Fibroblast of the aortic adventitia (primary cell): ENCODE results near the gene S100A13. TPM values are rescaled to one million over a fixed set of nuclear protein-coding genes. Genes with fewer than 3 reads are reported as not detected.

Experiments used
- DNase-seq: peaks from one replicate; pipeline ENCODE4 v3.0.0-alpha.2; 2010; ENCODE audit warnings: low read depth
- H3K4me3 ChIP-seq: 2 replicates; pipeline ENCODE4 v1.5.1; 2011; ENCODE audit warnings: low read depth, mild to moderate bottlenecking, control low read depth, low read length, moderate library complexity
- total RNA-seq: library from RNA; depleted of rRNA; stranded (reverse); fragments of >200 nt; gene quantifications from 2 replicates; pipeline ENCODE4 v1.2.3, GENCODE V29; 2012; ENCODE audit warnings: low replicate concordance
- TF ChIP-seq, protein P1 (sequence below): IDR thresholded peaks from 2 replicates; pipeline ENCODE4 v1.5.1; 2011; ENCODE audit warnings: mild to moderate bottlenecking, low read length, control low read depth, inconsistent platforms; ENCODE audit not compliant: insufficient read depth

The S100A13 gene
- total RNA-seq, 1 donor: 220 TPM

GRCh38 chr1:153626477-153626903 lies 815 bp downstream of the S100A13 start:
- no peak for DNase-seq
- TF ChIP-seq, protein P1, sequence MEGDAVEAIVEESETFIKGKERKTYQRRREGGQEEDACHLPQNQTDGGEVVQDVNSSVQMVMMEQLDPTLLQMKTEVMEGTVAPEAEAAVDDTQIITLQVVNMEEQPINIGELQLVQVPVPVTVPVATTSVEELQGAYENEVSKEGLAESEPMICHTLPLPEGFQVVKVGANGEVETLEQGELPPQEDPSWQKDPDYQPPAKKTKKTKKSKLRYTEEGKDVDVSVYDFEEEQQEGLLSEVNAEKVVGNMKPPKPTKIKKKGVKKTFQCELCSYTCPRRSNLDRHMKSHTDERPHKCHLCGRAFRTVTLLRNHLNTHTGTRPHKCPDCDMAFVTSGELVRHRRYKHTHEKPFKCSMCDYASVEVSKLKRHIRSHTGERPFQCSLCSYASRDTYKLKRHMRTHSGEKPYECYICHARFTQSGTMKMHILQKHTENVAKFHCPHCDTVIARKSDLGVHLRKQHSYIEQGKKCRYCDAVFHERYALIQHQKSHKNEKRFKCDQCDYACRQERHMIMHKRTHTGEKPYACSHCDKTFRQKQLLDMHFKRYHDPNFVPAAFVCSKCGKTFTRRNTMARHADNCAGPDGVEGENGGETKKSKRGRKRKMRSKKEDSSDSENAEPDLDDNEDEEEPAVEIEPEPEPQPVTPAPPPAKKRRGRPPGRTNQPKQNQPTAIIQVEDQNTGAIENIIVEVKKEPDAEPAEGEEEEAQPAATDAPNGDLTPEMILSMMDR: no peak
- H3K4me3 ChIP-seq: peak overlapping the region; percentile 82

DNA sequence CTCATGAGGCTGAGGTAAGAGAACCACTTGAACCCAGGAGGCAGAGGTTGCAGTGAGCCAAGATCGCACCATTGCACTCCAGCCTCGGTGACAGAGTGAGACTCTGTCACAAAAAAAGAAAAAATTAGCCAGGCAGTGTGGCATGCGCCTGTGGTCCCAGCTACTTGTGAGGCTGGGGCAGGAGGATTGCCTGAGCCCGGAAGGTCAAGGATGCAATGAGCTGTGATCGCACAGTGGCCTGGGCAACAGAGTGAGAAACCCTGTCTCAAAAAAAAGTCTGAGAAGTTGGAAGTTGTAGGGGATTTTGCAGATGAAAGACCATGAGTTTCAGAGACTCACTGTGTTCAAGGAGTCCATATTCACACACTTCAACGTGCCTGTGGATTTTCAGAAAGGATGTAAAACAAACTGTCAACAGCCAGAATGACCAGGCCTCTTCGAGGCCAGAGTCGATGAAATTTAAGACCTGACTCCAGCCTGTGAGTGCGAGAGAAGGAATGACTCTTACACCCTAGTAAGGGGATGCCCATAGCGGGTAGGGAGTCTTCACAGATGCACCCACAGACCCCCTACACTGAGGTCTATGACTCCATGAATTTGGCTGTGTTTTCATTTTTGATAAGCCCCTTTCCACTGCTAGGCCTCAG lies 2.2 kb downstream of the S100A13 start:
- TF ChIP-seq, protein P1: no peak
- no peak for DNase-seq
- H3K4me3 ChIP-seq: peak overlapping the region; percentile 41

- TF ChIP-seq, protein P1: no peak
- H3K4me3 ChIP-seq: no peak overlapping the region
- DNase-seq: no peak
Observed at GRCh38 chr1:153623101-153623500, 4.2 kb downstream of the S100A13 start.

DNA sequence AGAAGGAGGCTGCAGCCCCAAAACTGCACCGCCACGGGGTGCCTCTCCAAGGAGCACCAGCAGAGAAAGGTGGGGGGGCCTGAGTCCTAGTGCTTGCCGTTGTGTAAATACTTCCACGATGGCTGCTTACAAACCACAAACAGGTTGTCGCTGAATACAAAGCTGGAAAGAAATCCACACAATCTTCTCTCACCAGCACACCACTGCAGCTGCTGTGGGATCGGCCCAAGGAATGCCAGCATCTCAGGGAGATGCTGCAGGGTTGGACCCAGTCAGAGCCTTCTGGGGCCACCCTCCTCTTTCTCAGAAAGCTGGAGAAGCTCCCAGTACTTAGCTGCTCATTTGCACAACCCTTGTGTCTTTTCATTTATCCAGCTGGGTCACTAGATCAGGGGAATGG lies 8.1 kb downstream of the S100A13 start:
- DNase-seq: no peak
- no peak overlapping the region for H3K4me3 ChIP-seq
- TF ChIP-seq, protein P1: no peak

DNA sequence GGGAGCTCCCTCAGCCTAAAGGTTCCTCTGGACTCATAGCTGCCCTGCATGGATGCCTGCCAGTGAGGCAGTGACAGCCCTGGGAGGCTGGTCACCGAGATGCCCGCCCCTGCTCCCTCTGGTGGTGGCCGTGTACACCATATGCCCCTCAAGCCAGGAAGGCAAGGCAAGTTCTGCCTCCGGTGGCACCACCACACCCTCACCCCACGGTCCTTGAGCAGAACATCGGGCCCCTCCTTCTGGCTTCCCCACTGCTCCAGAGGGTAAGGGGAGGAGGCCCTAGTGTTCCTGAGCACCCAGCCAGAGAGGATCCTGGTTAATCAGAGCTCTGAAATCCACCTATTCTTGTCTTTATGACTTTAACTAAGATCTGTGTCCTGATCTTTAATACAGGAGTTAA lies 9.6 kb downstream of the S100A13 start:
- peak; percentile 71 for DNase-seq
- TF ChIP-seq, protein P1: peak; percentile 82
- no peak overlapping the region for H3K4me3 ChIP-seq

- no peak for DNase-seq
- TF ChIP-seq, protein P1: no peak
Observed at GRCh38 chr1:153616917-153617311, 10.4 kb downstream of the S100A13 start.

More at GRCh38 chr1:153616917-153617311, 10.4 kb downstream of the S100A13 start:
- no peak overlapping the region for H3K4me3 ChIP-seq
